Measurements from ENCODE around the gene TBC1D22A.
"Not testable (repeated sequence)": the region's sequence is repeated elsewhere in the genome, so short reads cannot be mapped to it uniquely, and the experiment has no call there.

The TBC1D22A gene

GRCh38 chr22:46978668-46979067, 216.2 kb downstream of the TBC1D22A start:
- not testable (repeated sequence) for DNase-seq

DNA sequence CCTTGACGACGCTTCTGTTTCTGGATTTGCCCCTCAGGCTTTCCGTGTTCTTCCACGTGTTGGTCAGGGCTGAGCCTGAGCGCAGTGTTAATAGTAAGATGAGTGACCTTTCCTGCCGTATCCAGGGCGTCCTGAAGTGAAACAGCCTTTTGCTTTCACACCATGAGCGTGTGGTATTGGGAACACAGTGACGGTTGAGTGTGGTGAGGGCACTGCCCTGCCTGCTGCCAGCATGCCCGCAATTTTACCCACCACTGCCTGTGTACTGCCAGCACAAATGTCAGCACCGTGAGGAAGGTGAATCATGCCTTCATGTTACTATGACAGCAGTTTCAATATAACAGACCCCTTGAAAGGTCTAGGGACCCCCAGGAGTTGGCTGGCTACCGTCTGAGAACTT, 217.1 kb downstream of the TBC1D22A start:
- no peak for DNase-seq

DNA sequence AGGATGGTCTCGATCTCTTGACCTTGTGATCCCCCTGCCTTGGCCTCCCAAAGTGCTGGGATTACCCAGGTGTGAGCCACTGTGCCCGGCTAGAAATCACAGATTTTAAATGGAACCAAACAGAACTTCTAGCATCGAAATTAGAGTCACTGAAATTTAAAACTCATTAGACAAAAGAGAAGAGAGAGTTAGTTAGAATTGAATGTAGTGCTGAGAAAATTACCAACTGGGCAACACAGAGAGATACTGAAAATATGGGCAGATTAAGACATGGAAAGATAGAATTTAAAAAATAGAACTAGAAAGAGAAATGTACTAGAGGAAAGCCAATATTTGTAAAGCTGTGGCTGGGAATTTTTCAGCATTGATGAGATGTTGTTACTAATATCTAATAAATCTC, 217.9 kb downstream of the TBC1D22A start:
- no peak for DNase-seq

GRCh38 chr22:46982635-46983034, 220.2 kb downstream of the TBC1D22A start:
- DNase-seq = no peak

- DNase-seq = no peak
Measured at GRCh38 chr22:46983046-46983445, 220.6 kb downstream of the TBC1D22A start.

GRCh38 chr22:46984751-46985506, 222.5 kb downstream of the TBC1D22A start:
- no peak for DNase-seq

DNA sequence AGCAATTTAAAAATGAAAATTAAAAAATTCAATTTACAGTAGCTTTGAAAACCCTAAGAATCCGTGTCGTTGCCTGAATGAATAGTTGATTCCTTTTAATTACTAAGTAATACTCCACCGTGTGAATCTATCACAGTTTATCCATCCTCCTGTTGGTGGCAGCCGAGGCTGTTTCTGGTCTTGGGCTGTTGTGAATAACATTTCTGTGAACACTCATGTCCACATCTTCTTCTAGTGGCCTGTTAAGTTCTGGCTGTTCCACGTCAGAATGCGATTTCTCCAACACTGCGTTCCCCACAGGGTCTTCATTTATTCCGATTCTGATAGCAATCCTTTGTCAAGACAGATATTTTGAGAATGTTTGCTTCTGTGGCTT, 223.0 kb downstream of the TBC1D22A start:
- DNase-seq = no peak

DNA sequence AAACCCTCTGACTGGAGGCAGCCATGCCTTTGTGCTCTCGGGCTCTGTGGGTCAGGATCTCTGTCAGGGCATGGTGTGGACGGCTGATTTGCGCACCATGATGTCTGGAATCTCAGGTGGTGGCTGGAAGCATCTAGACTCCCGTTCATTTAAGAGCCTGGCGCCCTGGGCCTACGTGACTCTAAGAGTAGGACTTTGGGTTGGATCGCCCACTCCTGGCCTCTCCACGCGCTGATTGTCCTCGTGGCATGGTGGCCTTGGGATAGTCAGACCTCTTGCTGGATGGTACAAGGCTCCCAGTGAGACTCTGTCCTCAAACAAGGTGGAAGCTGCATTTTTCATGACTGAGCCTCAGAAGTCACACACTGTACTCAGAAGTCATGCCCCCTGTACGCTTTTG, 224.3 kb downstream of the TBC1D22A start:
- DNase-seq = no peak

- no peak for DNase-seq
Measured at GRCh38 chr22:46990937-46991550, 228.6 kb downstream of the TBC1D22A start.

DNA sequence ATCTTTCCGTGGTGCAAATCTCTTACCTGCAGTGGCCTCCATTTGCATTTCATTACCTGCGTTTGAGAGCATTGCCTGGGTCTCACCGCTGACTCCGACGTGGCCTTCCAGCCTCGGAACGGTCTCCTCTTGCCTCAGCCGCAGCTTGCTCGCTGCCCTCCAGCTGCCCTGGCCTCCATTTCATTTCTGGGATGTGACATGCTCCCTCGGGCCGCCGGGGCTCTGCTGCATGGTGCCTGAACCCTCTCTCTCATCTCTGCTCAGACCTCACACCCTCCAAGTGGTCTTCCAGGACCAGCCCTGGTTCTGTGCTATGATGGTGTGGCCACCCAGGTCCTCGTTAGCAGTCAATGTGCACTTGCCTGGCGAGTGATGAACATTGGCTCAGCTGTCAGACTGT, 229.2 kb downstream of the TBC1D22A start:
- no peak for DNase-seq

DNA sequence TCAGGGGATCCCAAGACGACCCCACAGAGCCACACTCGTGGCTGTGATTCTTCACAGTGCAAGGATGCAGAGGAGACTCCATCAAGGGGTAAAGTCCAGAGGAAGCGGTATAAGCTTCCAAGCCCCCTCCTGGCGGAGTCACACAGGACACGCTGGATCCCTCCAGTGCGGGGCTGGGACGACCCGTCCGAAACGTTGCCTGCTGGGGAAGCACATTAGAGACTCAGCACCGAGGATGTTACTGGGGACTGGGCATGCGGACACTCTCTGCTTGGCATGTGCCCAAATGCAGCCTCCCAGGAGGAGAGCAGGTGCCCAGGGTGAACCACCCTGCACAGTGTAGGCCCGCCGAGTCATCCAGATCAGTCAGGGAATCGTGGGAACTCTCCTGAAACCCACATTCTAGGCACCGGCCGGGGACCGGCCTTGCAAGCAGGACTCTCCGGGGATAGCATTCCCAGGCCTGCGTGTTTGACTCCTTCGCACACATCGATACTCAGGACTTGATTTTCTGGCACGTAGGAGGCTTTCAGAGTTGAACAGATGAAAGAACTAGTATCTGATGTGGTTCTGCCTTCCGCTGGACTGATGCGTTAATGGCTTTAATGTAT, 229.8 kb downstream of the TBC1D22A start:
- no peak for DNase-seq

DNA sequence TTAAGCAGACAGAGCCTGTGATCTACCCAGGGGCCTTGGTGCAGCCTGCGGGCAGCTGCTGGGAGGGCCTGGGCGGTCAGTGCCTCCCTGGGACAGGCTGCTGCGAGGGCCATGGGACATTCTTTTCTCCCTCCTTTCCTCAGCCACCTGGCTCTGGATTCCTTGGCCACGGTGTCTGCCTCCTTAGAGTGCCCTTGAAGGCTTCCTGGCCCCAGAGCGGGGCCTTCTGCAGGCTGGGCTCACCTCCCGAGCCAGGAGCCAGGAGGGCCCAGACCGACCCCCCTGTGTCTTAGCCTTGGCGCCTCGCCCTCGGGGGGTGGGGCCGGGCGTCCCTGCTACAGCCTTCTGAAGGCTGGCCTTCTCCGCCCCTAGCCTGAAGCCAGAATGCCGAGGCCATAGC, 231.2 kb downstream of the TBC1D22A start:
- no peak for DNase-seq

DNA sequence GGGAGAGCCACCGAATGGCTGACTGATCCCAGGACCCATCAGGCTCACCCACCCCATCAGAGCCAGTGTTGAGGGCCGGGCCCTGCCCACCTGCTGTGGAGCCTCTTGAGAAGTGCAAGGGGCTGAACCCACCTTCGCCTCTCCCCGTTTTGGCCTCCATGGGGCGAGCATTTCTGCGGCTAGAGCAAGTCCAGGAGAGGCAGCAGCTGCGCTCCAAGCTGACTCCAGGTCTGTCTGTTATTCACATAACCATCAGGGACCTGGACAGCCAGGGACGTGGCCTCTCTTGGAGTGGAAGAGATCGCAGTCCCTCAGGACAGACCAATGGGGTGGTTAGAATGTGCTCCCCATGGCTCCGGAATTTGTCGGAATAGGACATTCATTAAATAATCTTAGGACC, 231.8 kb downstream of the TBC1D22A start:
- no peak for DNase-seq

DNA sequence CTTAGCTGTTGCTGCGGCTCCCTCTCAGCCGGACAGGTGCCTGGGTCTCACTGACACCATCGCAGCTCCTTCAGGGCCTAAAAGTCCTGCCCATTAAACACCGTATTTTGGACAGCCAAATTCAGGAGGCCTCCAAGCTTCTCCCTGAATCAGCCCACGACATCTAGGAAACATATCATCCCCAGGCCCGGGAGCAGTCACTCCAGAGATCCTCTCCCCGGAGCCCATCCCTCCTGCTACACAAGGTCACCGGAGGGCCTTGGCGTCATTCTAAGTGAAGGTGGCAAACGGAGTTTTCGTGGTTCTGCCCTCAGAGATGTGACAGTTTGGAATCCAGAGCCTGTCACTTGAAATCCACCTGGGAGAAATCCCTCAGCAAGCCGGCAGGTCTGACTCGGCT, 232.5 kb downstream of the TBC1D22A start:
- no peak for DNase-seq

- no peak for DNase-seq
Measured at GRCh38 chr22:46995501-46996360, 233.3 kb downstream of the TBC1D22A start.

DNA sequence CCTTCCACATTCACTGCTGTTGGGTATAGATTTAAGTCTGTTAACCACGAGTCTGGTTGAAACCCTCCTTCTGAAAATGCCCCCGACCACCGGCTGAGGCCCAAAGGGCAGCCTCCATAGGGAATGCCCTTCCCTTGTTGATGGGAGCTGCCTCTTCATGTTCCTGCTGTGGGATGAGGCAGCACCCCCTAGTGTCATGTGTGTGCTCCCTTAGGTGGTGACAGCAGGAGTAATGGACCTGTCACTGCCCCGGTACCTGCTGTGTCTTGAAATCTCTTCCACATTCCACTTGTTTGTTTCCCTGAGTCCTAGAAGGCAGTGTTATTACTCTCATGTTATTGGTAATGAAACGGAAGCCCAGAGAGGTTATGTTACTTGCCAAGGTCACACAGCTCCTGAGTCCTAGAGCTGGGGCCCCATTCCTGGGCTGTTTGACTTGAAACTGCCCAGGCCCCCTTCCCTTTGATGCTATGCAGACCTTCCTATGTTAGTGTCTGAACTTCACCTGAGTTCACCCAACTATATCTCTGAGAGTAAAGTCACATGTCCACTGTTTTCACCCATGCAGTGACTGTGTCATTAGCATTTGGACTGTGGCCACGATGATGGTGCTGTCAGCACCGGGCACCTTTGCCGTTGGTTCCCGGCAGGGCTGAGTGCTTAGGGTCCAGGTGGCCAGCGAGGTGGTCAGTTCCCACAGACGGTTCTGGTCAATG, 234.3 kb downstream of the TBC1D22A start:
- DNase-seq = no peak

DNA sequence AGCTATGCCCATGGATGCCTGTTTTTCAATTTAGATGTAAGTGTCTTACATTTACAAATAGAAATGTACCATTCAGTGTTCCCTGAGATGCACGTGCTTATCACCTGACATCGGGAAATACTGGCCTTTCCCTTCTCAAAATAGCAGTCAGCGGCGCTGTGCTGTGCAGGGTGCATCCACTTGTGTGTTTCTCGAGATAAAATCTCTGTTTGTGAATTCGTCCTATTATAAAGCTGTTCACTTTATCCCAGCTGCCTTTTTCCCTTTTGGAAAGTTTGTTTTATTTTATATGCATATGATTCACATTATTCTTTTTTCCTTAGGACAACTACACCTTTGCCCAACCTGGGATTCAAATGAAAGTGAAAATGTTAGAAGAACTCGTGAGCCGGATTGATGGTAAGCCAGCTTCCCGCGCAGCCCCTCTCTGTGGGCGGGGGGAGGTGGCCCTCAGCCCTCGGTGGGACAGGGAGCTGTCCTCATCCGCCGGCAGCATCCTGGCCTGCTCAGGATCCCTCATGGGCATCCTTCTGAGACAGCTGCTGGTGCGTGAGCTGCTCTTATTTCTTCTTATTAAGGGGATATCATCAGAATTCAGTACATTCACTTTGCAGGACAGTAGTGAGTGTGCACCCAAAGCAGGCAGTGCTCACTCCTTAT, 235.0 kb downstream of the TBC1D22A start:
- DNase-seq = no peak

- no peak for DNase-seq
Measured at GRCh38 chr22:46998331-46998730, 235.9 kb downstream of the TBC1D22A start.

- DNase-seq = no peak
Measured at GRCh38 chr22:47000256-47000655, 237.8 kb downstream of the TBC1D22A start.

GRCh38 chr22:47000888-47001287, 238.4 kb downstream of the TBC1D22A start:
- DNase-seq = no peak

DNA sequence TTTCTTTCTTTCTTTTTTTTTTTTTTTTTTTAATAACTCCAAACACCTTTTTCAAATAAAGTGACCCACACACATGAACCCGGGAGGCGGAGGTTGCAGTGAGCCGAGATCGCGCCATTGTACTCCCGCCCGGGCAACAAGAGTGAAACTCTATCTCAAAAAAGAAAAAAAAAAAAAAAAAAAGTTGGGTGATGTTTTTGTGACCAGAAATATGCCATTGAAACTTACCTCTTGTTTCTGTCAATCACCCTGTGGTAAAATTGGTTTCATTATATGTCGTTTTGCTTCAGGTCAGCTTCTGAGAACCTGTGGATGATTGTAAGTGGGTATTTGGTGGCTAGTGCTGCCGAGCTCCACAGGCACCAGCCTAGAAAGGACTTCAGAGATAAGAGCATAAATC, 238.8 kb downstream of the TBC1D22A start:
- DNase-seq = no peak

- no peak for DNase-seq
Measured at GRCh38 chr22:47002692-47003091, 240.2 kb downstream of the TBC1D22A start.
